GM21447 (cell line): ENCODE measurements around the gene KLK3.
"Not testable (repeated sequence)": the region's sequence is repeated elsewhere in the genome, so short reads cannot be mapped to it uniquely, and the experiment has no call there.

Experiments used
- ATAC-seq: cut with Tn5 transposase; IDR thresholded peaks from one replicate; pipeline ENCODE4 v1.9.1; 2021; ENCODE audit not compliant: unreplicated experiment

The KLK3 gene

GRCh38 chr19:50854636-50855410, at the start of gene KLK3:
TSS of gene KLK3 (plus strand) at chr19:50854915. CDS start at chr19:50854956, 41 bp downstream.
- ATAC-seq, result no peak

DNA sequence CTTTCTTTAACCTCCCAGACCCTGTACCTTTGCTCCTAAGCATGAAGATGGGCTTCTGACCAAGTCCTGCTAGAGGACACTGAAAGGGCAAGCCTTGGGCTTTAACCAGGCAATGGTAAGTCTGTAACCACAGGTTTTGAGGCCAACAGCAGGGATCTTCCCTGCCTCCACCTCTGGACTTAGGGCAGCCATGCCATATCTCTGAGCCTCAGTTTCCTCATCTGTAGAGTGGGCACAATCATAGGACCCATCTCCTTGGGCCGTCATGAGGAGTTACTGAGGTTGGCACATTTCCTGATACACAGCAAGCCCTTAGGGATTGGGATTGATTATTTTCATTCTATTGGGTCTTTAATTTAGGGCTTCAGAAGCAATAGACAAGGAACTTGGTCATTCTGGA, 45.9 kb upstream of the KLK3 start:
- no peak for ATAC-seq

DNA sequence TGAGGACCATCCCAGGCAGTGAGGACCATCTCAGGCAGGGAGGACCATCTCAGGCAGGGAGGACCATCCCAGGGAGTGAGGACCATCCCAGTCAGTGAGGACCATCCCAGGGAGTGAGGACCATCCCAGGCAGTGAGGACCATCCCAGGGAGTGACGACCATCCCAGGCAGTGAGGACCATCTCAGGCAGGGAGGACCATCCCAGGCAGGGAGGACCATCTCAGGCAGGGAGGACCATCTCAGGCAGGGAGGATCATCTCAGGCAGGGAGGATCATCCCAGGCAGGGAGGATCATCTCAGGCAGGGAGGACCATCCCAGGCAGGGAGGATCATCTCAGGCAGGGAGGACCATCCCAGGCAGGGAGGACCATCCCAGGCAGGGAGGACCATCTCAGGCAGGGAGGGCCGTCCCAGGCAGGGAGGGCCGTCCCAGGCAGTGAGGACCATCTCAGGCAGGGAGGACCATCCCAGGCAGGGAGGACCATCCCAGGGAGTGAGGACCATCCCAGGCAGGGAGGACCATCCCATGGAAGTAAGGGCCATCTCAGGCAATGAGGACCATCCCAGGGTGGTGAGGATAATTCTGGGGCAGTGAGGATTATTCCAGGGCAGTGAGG, 43.0 kb upstream of the KLK3 start:
- not testable (repeated sequence) for ATAC-seq

DNA sequence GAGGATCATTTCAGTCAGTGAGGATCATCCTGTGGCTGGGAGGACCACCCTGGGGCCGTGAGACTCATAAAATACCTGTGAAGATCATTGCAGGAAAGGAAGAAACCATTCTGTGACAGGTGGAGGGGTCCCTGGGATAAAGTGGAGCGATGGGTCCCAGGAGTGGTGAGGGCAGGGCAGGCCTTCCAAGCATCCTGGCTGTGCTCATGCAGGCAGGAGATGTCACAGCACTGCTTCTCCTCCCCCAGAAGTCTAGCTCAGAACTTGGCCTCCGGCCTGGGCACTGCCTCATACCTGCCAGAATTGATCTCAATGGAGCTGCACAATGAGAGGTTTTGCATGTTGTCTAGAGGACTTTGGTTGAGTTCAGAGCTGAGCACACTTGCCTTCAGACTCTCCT, 42.2 kb upstream of the KLK3 start:
- ATAC-seq, result no peak

DNA sequence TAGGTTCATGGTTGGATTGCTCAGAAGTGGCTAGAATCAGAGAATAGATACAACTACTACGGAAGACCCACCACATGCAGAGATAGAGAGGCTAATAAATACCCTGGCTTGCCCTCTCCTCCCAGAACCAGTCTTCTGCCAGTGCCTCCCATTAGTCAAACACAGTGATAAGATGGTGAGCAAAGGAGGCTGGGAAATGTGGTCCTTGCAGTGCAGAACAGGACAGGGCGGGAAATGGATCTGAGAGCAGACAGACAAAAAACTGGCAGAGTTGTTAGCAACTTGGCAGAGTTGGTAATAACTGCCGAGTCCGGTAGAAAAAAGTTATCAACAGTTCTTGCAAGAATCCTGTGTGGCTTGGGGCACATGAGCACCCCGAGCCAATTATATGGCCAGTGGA, 39.8 kb upstream of the KLK3 start:
- ATAC-seq, result no peak

- no peak for ATAC-seq
Observed at GRCh38 chr19:50815439-50815838, 39.3 kb upstream of the KLK3 start.

DNA sequence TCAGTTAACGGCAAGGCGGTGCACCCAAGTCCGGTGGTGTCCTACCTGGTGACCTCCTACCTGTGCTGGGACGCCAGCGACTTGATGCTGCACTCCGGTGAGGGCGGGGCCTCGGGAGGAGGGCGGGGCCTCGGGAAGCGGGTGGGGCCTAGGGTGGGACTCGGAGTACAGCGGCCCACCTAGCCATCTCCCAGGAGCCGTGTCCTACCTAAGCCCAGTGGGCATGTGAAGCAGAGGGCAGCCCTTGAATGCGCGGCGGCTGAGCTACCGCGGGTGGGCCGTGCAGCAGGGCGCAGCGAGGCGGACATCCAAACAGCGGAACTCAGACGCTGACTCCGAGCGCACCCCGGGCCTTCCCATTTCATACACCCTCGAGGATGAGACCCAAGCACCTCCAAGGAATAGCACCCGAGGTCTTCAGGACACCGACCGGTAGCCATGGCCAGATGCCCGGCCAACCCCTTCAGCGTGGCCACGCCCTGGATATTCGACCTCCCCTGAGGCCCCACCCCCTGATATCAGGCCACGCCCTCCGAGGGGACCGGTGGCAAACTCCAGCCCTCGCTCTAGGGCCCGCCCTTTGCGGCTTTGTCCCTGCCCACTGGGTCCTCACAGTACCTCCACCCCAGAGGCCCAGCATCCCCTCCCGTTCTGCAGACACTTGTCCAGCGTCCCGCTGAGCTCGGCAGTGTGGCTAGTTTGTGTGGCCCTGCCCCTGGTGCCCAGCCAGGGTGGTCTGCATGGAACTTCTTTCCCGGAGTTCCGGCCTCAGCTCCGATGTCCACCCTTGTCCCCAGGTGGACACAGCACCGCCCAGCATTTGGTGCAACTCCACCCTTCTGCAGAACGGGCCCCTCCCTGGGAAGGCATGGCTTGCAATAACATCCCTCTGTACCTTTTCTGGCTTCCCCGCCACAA, 36.5 kb upstream of the KLK3 start:
- ATAC-seq, result peak; percentile 50

DNA sequence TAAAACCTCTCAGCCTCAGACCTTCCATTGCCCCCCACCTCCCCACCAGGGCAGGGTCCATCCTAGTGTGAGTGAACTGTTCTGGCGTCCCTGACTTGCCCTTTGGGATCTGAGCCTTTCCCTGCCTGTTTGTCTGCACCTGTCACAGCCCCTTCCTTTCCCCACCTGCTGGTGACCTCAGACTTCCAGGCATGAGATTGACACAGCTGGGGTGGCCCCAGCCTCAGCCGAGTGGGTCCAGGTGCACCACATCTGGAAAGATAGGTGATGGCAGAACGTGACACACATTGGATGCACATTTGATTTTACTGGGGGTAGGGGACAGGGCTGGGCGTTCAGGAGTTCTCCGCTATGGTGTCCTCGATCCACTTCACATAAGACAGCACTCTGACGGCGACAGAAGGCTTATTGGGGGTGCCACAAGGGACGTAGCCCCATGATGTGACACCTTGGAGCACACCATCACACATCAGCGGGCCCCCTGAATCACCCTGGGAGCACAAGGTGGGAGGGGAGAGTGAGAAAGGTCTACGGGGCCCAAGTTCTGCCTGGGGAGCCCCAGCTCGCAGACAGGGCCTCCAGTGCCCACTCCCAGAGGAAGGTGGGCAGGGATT, 35.7 kb upstream of the KLK3 start:
- ATAC-seq, result no peak

DNA sequence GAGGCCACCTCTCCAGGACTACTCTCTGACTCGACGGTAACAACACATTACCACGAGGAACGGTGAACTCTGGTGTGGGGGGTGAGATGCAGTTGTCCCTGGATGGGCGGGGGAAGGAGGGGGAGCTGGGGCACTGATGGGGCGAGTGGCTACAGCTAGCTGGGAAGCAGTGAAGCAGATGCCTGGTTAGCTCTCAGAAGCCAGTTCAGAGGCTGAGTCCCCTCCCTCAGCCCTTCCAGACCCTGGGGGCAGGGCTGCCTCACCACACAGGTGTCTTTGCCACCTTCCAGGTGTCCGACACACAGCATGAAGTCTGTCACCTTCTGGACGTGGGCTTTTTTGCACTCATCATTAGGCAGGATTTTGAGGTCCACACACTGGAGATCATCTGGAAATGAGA, 35.1 kb upstream of the KLK3 start:
- no peak for ATAC-seq

GRCh38 chr19:50820086-50820485, 34.6 kb upstream of the KLK3 start:
- ATAC-seq, result no peak

DNA sequence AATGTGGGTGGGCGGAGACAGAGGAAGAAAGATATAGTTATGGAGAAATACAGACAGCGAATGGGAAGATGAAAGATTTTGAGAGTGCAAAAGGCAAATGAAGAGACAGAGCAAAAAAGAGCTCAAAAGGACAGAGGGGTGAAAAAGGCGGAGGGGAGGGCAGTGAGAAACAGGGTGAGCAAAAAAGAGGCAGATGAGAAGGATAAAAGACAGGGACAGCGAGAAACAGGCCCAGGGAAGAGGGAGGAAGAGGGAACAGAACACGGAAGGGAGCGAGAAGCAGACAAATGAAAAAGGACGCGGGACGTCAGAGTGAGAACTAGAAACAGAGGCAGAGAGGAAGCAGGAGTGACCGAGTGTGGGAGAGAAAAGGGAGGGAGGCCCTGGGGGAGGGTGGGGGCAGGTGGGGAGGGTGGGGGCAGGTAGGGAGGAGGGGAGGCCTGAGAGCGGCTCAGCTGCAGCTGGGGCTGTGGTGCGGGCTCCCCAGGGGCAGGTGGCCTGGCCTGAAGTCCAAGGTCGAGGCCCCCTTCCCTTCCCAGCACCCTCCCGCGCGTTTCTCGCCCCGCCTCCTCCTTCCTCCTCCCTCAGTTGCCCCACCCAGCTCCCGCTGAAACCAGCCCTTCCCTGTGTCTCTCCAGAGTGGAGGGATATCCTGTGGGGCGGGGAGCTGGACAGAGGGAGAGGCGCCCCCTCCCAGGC, 34.0 kb upstream of the KLK3 start:
- ATAC-seq, result no peak

DNA sequence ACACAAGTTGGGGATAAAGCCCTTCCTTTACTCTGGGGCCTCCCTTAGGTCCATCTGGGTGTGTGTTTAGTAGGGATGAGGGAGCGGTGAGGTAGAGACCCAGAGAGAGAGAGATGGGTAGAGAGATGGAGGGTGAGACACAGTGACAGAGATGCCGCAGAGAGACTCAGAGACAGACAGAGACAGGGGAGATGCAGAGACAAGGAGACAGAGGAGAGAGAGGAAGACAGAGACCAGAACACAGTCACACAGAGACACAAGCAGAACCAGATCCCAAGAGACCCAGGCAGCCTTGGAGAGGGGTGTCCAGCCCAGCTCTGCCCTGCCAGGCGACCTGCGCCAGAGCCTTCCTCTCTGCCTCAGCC, 33.5 kb upstream of the KLK3 start:
- no peak for ATAC-seq

- no peak for ATAC-seq
Observed at GRCh38 chr19:50821622-50822021, 33.1 kb upstream of the KLK3 start.

DNA sequence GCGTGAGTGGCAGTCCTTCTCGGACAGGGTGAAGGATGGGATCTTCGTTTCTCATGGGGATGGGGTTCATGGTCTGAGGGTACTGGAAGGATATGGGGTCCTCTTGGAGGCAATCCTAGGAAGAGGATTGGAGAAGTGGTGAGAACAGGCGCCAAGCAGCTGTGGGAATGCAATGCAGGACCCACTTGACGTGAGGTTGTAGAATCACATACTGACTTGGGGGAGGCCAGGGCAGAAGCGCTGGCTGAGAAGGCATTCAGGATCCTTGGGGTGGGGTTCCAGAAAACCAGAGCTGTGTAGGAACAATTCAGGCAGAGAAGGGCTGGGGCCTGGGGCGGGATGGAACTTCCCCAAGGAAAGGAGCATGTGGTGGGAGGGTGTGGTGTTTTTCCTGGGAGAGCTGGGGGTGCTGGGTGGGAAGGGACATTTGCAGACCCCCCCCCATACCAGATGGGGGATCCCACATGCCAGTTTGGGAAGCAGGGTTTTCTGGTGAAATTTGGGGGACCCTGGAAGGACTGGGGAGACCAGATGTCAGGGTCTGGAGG, 32.0 kb upstream of the KLK3 start:
- no peak for ATAC-seq

GRCh38 chr19:50823389-50824042, 31.2 kb upstream of the KLK3 start, which contains the start of gene KLK1:
TSS of gene KLK1 (minus strand) at chr19:50823787. CDS start at chr19:50823748, 39 bp downstream.
- no peak for ATAC-seq

GRCh38 chr19:50826492-50827240, 28.0 kb upstream of the KLK3 start:
- ATAC-seq, result no peak

- ATAC-seq, result no peak
Observed at GRCh38 chr19:50827476-50827875, 27.2 kb upstream of the KLK3 start.

- ATAC-seq, result no peak
Observed at GRCh38 chr19:50829801-50830200, 24.9 kb upstream of the KLK3 start.
